Left kidney (tissue), 8 donors: ENCODE results near the gene POMT1. TPM values are rescaled to one million over a fixed set of nuclear protein-coding genes. Genes with fewer than 3 reads are reported as not detected.
"Not testable (repeated sequence)": the region's sequence is repeated elsewhere in the genome, so short reads cannot be mapped to it uniquely, and the experiment has no call there.

Experiments
- DNase-seq: peaks from one replicate; pipeline ENCODE4 v3.0.0-alpha.2; 2013
- long read RNA-seq, 8 donors: transcript quantifications; one replicate each; lab custom pipeline, GENCODE V29; 2026
- polyA plus RNA-seq: library from polyadenylated mRNA; unstranded; fragments of 120-200 nt; gene quantifications from one replicate; pipeline ENCODE4 v1.2.1, GENCODE V29; 2013; ENCODE audit not compliant: insufficient read length

POMT1 gene, protein sequence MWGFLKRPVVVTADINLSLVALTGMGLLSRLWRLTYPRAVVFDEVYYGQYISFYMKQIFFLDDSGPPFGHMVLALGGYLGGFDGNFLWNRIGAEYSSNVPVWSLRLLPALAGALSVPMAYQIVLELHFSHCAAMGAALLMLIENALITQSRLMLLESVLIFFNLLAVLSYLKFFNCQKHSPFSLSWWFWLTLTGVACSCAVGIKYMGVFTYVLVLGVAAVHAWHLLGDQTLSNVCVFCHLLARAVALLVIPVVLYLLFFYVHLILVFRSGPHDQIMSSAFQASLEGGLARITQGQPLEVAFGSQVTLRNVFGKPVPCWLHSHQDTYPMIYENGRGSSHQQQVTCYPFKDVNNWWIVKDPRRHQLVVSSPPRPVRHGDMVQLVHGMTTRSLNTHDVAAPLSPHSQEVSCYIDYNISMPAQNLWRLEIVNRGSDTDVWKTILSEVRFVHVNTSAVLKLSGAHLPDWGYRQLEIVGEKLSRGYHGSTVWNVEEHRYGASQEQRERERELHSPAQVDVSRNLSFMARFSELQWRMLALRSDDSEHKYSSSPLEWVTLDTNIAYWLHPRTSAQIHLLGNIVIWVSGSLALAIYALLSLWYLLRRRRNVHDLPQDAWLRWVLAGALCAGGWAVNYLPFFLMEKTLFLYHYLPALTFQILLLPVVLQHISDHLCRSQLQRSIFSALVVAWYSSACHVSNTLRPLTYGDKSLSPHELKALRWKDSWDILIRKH
- 44.6 TPM for polyA plus RNA-seq
- long read RNA-seq, donor 1, partial matches to known transcripts: 0 of 7 reads
- long read RNA-seq, donor 1, other reads (novel, unspliced or antisense): 0 of 7 reads
- long read RNA-seq, donor 2, partial matches to known transcripts: 10 of 13 reads
- long read RNA-seq, donor 2, other reads (novel, unspliced or antisense): 0 of 13 reads
- long read RNA-seq, donor 3, partial matches to known transcripts: 0 of 6 reads
- long read RNA-seq, donor 3, other reads (novel, unspliced or antisense): 0 of 6 reads
- long read RNA-seq, donor 4, partial matches to known transcripts: 9 of 9 reads
- long read RNA-seq, donor 4, other reads (novel, unspliced or antisense): 0 of 9 reads
- long read RNA-seq, donor 5, partial matches to known transcripts: 0 of 5 reads
- long read RNA-seq, donor 5, other reads (novel, unspliced or antisense): 0 of 5 reads
- long read RNA-seq, donor 6, partial matches to known transcripts: 0 of 3 reads
- long read RNA-seq, donor 6, other reads (novel, unspliced or antisense): 0 of 3 reads
- long read RNA-seq, donor 7, partial matches to known transcripts: 63 of 64 reads
- long read RNA-seq, donor 7, other reads (novel, unspliced or antisense): 0 of 64 reads
- long read RNA-seq, donor 8, transcript POMT1-204 (20 exons, 3,038 nt): major isoform, 5 of 7 reads
- long read RNA-seq, donor 8, partial matches to known transcripts: 0 of 7 reads
- long read RNA-seq, donor 8, other reads (novel, unspliced or antisense): 0 of 7 reads

DNA sequence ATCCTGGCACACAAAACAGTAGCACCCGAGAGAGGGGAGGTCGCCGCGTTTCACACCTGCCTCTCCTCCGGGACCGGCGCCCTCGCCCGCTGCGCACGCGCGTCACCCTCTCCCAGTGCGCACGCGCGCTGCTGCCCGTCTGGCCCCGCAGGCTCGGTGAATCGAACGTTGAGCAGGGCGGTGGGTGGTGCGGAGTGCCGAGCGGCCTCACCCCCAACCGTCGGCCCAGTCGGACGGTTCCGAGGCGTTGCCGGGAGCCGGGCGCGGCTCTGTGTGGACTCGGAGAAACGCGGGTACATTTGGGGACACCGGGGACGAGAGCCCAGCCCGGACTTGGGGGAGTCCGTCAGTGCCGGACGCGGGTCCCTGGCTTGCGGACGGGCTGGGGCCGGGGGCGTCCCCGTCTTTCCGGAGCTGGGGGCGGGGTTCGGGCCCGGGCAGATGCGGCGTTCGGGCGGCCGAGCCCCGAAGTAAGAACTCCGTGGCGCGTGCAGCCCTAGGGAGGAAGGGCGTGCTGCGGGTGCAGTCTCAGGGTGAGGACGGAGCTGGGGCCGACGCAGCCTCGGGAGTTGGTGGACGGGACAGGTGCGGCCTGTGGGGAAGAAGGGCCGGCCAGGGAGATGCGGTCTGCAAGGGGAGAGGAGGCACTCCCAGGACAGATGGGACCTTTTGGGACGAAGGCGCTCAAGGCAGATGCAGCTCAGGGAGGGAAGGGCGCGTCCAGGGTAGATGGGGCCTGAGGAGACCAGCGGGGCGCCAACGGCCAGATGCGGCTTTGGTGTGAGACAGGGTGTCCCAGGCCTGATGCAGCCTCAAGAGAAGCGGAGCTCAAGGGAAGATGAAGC lies at the start of gene POMT1:
Gene POMT1, plus strand, starts transcription at position 138 of the 845 bp plus-strand sequence. CDS start 1,301 bp downstream, outside the sequence.
- DNase-seq: peak; percentile 85

DNA sequence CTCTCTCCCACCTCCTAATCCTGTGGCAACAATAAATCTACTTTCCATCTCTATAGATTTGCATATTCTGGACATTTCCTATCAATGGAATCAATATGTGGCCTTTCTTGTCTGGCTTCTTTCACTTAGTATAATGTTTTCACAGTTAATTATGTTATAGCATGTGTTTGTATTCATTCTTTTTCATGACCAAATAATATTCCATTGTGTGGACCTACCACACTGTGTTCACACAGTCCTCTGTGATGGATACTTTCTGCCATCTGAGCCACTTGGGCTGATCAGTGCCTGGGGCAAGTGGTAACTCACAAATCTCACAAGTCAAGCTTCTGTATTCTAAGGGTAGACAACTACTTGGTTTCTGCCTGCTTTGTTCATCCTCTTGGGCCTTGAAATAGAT lies 48.7 kb upstream of the POMT1 start:
- DNase-seq: no peak

DNA sequence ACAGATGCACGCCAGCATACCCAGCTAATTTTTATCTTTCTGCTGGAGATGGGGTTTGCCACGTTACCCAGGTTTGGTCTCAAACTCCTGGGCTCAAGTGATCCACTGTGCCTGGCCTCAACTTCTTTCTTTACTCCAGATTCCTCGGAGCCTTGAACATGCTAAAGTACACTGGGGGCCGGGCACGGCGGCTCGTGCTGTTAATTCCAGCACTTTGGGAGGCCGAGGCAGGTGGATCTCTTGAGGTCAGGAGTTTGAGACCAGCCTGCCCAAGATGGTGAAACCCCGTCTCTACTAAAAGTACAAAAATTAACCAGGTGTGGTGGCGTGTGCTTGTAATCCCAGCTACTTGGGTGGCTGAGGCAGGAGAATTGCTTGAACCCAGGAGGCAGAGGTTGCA lies 47.1 kb upstream of the POMT1 start:
- not testable (repeated sequence) for DNase-seq

DNA sequence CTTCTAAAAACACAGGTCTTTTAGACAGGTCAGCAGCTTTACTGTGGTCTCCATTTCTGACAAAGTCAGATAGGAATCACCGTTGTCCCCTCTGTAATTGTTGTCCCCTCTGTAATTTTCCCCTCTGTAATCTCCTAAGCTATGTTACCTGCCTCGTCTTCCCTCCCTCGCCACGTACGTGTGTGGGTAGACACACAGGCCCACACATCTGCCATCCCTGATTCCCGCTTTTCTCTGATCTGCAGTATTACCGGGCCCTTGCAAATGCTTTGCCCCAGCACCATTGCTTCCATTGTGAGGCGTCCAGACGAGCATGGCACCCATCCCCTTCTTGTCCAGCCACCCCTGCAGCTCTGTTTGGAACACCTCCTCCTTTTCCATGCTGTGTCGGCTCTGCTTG lies 45.0 kb upstream of the POMT1 start:
- no peak for DNase-seq

DNA sequence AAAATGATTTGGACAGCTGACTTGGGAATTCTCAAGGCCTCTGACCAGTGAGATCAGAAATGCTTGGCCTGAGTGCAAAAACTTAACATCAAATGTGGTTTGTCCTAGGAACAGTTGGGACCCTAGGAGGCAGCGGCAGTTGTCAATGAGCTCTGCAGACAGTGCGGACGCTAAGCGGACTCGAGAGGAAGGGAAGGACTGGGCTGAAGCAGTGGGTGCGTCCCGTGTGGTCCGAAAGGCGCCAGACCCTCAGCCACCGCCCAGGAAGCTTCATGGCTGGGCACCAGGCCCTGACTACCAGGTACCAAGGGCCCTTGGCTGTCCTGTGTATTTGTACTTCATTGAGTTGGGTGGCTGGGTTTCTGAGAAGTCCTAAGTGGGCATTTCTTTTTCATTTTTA lies 43.7 kb upstream of the POMT1 start:
- no peak for DNase-seq

DNA sequence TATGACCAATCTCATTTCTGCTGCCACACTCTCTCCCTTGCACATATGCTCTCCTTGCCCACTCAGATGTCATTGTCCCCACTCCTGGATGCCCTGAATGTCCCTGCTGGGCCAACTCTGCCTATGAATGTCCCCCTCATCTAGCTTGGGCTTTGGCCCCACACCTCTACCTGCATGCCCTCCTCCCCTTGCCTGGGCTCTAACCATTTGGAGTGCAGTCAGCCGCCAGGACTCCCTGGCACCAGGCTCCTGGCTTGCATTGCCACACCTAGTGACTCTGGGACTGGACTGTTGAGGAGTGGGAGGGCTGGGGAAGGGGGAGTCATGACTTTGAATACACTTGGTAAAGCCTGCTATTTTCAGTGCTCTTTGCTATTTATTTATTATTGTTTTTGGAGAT lies 41.6 kb upstream of the POMT1 start:
- no peak for DNase-seq

DNA sequence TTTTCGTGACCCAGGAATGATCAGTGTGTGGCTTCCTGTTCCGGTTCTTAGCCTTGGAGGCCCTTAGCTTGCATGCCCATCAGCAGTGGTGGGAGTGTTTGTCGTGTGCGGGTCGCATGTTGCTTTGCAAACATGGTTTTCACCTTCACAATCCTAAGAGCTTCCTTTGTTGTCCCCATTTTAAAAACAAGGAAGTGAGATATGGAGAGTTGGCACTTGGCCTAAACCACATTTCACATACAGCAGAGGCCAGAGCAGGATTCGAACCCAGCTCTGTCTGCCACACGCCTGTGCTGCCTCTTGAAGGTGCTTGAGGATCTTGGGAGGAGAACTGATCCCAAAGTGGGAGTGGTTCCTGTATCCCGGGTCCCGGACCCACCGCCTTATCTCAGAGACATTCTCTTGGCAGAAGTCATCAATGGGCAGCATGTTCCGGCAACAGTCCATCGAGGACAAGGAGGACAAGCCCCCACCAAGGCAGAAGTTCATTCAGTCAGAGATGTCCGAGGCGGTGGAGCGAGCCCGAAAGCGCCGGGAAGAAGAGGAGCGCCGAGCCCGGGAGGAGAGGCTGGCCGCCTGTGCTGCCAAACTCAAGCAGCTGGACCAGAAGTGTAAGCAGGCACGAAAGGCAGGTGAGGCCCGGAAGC lies 38.2 kb upstream of the POMT1 start:
- DNase-seq: no peak

DNA sequence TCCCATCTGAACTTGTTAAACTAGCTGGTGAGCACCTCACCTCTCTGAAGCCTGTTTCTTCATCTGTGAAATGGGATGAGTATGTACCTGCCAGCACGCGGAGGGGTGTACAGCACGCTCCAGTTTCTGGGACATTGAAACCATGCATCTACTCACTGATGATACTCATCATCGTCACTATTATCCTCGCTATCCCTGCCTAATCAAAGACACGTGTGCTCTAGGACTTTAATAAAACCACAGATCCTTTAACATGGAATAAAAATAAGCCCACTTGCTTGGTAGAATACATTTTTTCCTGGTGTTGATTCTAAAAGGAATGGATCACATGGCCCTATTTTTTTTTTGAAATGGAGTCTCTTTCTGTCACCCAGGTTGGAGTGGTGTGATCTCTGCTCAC lies 37.3 kb upstream of the POMT1 start:
- DNase-seq: no peak

DNA sequence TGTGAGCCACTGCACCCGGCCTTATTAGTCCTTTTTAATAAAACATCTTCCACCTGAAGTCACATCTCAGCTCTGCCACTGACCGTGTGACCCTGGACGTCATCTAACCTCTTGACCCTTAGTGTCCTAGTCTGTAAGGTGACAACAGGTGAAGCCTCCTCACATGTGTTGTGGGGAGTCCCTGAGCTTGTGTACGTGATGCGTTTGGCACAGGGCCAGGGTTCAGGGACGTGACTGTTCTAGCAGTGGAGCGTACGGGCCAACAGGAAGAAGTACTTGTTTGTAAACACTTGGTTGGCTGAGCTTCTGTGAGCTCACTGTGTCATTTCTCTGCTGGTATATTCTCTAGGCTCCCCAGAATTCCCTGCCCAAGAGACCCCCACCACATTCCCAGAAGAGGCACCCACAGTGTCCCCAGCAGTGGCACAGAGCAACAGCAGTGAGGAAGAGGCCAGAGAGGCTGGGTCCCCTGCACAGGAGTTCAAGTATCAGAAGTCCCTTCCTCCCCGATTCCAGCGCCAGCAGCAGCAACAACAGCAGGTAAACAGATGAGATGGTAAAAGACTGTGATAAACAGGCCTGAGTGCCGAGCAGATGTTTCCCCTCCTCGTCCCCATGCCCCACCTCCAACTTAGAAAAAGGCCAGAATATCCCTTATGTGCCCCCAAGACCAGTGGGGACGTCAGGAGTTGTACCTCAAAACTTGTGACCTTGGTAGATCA lies 35.3 kb upstream of the POMT1 start:
- no peak for DNase-seq

DNA sequence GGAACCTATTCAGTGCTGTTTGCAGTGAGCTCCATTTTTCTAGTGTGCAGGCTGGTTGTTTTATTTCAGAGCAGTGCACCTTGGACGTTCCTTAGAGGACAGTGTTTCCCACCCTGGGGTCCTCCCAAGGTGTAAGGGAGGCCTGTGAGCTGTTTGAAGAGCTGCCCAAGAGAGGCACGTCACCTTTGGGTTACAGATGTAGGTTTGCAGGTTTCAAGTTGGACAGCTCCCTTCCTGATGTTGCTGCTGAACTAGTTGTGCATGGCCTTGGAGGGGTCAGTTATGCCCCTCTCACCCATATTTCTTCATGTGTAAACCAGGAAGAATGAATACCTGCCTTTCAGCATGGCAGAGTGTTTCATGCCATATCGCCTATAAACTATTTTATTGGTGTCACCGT lies 34.7 kb upstream of the POMT1 start:
- no peak for DNase-seq

DNA sequence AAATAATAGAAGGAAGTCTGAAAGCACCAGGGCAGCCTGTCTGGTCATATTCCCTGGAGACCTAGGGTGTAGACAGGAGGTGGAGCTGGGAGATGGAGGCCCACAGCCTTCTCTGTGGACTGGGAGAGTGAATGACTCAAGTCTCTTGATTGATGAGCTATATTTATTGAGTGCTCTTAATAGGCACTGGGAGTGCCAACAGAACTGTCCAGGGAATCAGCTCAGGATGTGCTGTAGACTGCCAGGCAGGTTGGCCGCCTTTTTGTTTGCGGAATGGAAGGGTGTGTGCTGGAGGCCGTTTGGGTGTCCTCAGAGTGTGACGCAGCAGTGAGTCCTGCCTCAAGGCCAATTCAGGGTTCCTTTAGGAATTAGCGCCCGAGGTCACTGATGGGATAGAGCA lies 33.4 kb upstream of the POMT1 start:
- no peak for DNase-seq

DNA sequence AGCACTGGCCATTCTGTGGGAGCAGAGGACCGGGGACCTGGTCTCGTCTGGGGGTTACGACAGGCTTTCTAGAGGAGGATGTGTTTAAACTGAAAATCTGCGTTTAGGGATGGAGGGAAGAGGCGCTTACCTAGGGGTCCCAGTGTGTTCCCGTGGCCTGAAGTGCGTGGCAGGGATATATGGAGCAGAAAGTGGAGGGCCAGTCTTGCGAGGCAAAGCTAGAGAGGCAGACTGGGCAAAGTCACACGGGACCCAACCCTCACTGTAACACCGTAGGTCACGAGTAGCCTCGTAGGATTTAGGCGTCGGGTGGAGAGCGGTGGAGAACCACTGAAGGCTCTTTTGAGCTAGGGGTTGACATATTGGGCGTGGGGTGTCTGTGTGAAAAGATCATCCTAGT lies 32.8 kb upstream of the POMT1 start:
- no peak for DNase-seq

DNA sequence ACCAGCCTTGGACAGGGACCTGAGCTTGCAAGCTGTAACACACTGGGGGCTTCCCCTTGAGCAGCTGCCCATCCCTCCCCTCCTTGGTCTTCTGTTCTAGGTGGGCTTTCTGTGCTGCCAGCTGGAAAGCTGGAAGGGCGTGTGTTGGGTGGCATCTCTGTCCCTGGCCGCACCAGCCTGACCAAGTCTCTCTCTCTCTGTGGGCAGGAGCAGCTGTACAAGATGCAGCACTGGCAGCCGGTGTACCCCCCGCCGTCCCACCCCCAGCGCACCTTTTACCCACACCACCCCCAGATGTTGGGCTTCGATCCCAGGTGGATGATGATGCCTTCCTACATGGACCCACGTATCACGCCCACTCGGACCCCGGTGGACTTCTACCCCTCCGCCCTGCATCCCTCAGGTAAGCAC lies 32.1 kb upstream of the POMT1 start:
- no peak for DNase-seq

DNA sequence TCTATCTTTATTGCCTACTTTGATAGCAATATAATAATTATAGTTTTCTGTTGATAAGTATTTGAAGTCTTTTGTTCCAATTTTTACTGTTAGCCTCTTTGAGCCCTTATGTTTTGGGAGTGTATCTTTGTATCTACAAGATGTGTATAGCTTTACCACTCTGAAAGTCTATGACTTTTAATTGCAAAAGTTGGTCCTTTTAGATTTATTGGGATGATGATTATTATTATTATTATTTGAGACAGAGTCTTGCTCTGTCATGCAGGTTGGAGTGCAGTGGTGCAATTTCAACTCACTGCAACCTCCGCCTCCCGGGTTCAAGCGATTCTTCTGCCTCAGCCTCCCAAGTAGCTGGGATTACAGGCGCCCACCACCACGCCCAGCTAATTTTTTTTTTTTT lies 30.6 kb upstream of the POMT1 start:
- not testable (repeated sequence) for DNase-seq

DNA sequence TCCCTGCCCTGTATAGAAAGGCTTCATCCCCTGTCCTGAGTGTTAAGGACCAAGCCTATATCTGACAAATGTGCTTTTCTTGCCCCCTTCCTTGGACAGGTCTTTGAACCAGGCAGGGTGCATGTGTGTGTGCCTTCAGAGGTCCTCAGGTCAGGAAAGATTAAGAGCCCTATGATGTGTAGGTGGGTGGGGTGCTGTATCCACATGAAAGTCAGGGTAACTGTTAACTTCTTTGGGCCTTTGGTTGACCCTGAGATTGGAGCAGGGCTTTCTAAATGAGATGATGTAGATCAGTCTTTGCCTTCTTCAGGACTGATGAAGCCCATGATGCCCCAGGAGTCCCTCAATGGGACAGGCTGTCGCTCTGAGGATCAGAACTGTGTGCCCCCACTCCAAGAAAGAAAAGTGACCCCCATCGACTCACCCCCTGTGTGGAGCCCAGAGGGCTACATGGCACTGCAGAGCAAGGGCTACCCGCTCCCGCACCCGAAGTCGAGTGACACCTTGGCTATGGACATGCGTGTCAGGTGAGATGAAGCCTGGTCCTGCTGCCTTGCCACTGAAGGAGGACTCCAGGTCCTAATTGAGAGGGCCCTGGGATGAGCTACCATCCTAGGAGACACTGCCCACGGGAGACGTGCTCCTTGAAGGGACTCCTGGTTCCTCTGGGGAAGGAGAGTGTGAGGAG lies 29.4 kb upstream of the POMT1 start:
- DNase-seq: no peak

DNA sequence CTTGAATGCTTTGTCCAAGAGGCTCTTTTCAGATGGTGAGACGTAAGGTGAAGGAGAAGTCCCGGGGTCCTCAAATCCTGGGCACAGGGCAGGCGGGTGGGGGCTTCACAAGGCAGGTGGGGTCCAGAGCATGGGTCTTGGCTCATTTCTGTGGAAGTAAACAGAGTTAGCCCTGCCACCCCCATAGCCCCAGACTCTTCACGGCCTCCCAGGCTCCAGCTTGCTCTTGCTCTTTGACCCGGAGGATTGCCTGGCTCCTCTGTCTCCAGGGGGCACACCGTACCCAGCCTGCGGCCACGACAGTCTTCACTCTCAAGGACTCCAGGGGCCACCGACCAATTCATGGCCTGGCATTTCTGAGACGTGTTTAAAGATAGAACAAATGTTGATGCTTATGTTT lies 28.8 kb upstream of the POMT1 start:
- DNase-seq: no peak

DNA sequence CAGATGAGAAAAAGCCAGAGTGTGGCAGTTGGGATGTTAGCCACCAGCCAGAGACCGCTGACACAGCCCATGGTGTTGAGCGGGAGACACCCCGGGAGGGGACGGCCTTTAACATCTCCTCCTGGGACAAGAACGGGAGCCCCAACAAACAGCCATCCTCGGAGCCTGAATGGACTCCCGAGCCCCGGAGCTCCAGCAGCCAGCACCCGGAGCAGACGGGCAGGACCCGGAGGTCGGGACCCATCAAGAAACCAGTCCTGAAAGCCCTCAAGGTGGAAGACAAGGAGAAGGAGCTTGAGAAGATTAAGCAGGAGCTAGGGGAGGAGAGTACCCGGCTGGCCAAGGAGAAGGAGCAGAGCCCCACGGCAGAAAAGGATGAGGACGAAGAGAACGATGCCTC lies 28.0 kb upstream of the POMT1 start:
- DNase-seq: no peak

DNA sequence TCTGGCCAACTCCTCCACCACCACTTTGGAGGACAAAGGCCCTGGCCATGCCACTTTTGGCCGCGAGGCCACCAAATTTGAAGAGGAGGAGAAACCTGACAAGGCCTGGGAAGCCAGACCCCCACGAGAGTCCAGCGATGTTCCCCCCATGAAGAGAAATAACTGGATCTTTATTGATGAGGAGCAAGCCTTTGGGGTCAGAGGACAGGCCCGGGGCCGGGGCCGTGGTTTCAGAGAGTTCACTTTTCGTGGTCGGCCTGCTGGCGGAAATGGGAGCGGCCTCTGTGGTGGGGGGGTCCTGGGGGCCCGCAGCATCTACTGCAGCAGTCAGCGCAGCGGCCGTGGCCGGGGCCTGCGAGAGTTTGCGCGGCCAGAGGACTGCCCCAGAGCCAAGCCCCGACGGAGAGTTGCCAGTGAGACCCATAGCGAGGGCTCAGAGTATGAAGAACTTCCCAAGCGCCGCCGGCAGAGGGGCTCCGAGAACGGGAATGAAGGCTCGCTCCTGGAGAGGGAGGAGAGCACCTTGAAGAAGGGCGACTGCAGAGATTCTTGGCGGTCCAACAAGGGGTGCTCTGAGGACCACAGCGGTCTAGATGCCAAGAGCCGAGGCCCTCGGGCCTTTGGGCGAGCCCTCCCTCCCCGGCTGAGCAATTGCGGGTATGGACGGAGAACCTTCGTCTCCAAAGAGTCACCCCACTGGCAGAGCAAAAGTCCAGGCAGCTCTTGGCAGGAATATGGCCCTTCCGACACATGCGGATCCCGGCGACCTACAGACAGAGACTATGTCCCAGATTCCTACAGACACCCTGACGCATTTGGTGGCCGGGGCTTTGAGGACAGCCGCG lies 27.4 kb upstream of the POMT1 start:
- no peak for DNase-seq
